MM.1S (cell line): ENCODE results near the gene USP32.

Source experiments
- EZH2phosphoT487 ChIP-seq: fragments of 300-600 bp; sonication (generic); IDR thresholded peaks from 2 replicates; pipeline ENCODE4 v1.6.1; 2018; ENCODE audit warnings: antibody characterized with exemption, low read length
- TF ChIP-seq, protein P1 (sequence below): fragments of 300-600 bp; sonication (generic); IDR thresholded peaks from 2 replicates; pipeline ENCODE4 v1.5.1; 2016; ENCODE audit warnings: antibody characterized with exemption, low read length, mixed read lengths

DNA sequence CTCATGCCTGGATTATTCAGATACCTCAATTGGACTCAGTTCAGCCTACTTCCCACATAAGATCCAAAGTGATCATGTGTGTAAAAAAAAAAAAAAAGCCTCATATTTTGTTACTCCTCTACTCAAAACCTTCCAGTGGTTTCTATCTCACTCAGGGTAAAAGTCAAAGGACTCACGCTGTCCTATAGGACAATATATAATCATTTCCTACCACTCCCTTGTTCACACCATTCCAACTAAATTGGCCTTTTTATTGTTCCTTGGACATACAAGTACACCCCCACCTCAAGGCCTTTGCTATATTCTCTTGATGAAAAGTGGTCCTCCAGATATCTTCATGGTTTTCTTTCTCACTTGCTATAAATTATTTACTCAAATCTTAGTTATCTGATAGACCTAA lies 99.2 kb downstream of the USP32 start:
- TF ChIP-seq, protein P1, sequence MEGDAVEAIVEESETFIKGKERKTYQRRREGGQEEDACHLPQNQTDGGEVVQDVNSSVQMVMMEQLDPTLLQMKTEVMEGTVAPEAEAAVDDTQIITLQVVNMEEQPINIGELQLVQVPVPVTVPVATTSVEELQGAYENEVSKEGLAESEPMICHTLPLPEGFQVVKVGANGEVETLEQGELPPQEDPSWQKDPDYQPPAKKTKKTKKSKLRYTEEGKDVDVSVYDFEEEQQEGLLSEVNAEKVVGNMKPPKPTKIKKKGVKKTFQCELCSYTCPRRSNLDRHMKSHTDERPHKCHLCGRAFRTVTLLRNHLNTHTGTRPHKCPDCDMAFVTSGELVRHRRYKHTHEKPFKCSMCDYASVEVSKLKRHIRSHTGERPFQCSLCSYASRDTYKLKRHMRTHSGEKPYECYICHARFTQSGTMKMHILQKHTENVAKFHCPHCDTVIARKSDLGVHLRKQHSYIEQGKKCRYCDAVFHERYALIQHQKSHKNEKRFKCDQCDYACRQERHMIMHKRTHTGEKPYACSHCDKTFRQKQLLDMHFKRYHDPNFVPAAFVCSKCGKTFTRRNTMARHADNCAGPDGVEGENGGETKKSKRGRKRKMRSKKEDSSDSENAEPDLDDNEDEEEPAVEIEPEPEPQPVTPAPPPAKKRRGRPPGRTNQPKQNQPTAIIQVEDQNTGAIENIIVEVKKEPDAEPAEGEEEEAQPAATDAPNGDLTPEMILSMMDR = no peak
- TF ChIP-seq EZH2phosphoT487 = no peak
